Osteocyte (in vitro differentiated cells): ENCODE data around the gene PRTN3. TPM values are rescaled to one million over a fixed set of nuclear protein-coding genes. Genes with fewer than 3 reads are reported as not detected.
A peak's percentile ranks its signal among the peaks of the same experiment; 100 is the strongest.

Experiments
- DNase-seq: peaks from one replicate; pipeline ENCODE4 v3.0.0; 2021; ENCODE audit warnings: mixed read lengths; ENCODE audit not compliant: unreplicated experiment; ENCODE audit errors: extremely low spot score
- H3K27ac Mint-ChIP-seq: one replicate; pipeline ENCODE4 v1.8.0; 2021; ENCODE audit warnings: mild to moderate bottlenecking, mixed read lengths; ENCODE audit not compliant: unreplicated experiment
- H3K27me3 Mint-ChIP-seq: one replicate; pipeline ENCODE4 v1.8.0; 2021; ENCODE audit warnings: mixed read lengths; ENCODE audit not compliant: unreplicated experiment
- H3K36me3 Mint-ChIP-seq: one replicate; pipeline ENCODE4 v1.8.0; 2021; ENCODE audit warnings: mixed read lengths; ENCODE audit not compliant: unreplicated experiment
- H3K4me1 Mint-ChIP-seq: one replicate; pipeline ENCODE4 v1.8.0; 2021; ENCODE audit warnings: mixed read lengths; ENCODE audit not compliant: unreplicated experiment
- H3K4me3 Mint-ChIP-seq: one replicate; pipeline ENCODE4 v1.8.0; 2021; ENCODE audit warnings: mild to moderate bottlenecking, moderate library complexity, mixed read lengths; ENCODE audit not compliant: unreplicated experiment
- H3K9me3 Mint-ChIP-seq: one replicate; pipeline ENCODE4 v1.8.0; 2021; ENCODE audit warnings: mixed read lengths; ENCODE audit not compliant: unreplicated experiment
- CTCF ChIP-seq: fragments of 200-600 bp; sonication (generic); IDR thresholded peaks from 2 replicates; pipeline ENCODE4 v1.5.0; 2021; ENCODE audit warnings: antibody characterized with exemption, mild to moderate bottlenecking, moderate library complexity
- total RNA-seq: library from RNA; stranded (reverse); gene quantifications from 2 replicates; pipeline ENCODE4 v1.2.1, GENCODE V29; 2021

PRTN3 gene
- total RNA-seq, 1 donor from 2014 or later, result not detected

- H3K9me3 Mint-ChIP-seq, result no peaks in the 10 kb centered on the region
- no peak overlapping the region for H3K27ac Mint-ChIP-seq
- no peak for DNase-seq
- H3K36me3 Mint-ChIP-seq, result no peaks in the 10 kb centered on the region
- H3K4me1 Mint-ChIP-seq, result peaks cover 9% of the 10 kb centered on the region
- no peaks in the 10 kb centered on the region for H3K27me3 Mint-ChIP-seq
- H3K4me3 Mint-ChIP-seq, result no peak overlapping the region
- no peak for TF ChIP-seq CTCF
These were observed 15.9 kb upstream of the PRTN3 start for GRCh38 chr19:824885-825284.

DNA sequence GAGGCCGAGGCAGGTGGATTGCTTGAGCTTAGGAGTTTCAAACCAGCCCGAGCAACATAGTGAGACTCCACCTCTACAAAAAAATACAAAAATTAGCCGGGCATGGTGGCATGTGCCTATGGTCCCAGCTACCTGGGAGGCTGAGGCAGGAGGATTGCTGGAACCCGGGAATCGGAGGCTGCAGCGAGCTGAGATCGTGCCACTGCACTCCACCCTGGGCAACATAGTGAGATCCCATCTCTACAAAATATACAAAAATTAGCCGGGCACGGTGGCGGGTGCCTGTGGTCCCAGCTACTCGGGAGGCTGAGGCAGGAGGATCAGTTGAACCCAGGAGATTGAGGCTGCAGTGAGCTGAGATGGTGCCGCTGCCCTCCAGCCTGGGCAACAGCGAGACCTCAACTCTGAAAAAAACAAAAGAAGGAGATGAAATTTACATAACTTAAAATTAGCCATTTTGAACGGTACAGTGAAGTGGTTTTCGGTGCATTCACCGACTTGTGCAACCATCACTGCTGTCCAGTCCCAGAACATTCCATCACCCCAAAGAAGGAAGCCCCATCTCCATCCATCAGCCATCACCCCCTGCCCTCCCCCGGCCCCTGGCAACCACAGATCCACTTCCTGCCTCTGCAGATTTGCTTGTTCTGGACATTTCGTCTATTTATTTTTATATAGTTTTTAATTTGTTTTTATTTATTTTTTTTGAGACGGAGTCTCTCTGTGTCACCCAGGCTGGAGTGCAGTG lies 14.7 kb upstream of the PRTN3 start:
- H3K9me3 Mint-ChIP-seq, result no peaks in the 10 kb centered on the region
- H3K27me3 Mint-ChIP-seq, result no peaks in the 10 kb centered on the region
- peaks cover 9% of the 10 kb centered on the region for H3K4me1 Mint-ChIP-seq
- H3K36me3 Mint-ChIP-seq, result no peaks in the 10 kb centered on the region
- TF ChIP-seq CTCF, result no peak
- no peak for DNase-seq
- H3K27ac Mint-ChIP-seq, result no peak overlapping the region
- H3K4me3 Mint-ChIP-seq, result no peak overlapping the region

DNA sequence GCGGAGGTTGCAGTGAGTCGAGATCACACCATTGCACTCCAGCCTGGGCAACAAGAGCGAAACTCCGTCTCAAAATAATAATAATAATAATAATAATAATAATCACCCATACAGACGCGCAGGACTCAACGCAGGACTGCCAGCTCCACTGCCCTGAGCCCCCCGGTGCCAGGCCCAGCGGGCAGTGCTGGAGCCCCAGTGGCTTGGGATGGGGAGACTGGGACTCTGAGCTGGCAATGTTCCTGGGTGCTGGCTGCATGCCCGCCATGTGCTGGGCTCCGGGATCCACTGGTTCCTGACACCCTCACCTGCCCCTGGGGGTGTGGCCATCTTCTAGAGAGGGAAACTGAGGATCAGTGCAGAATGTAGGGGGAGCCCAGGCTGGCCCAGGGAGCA lies 13.5 kb upstream of the PRTN3 start:
- H3K4me3 Mint-ChIP-seq, result no peak overlapping the region
- no peak overlapping the region for H3K27ac Mint-ChIP-seq
- H3K27me3 Mint-ChIP-seq, result no peaks in the 10 kb centered on the region
- no peaks in the 10 kb centered on the region for H3K9me3 Mint-ChIP-seq
- H3K36me3 Mint-ChIP-seq, result no peaks in the 10 kb centered on the region
- no peak for TF ChIP-seq CTCF
- no peak for DNase-seq
- peaks cover 9% of the 10 kb centered on the region for H3K4me1 Mint-ChIP-seq

DNA sequence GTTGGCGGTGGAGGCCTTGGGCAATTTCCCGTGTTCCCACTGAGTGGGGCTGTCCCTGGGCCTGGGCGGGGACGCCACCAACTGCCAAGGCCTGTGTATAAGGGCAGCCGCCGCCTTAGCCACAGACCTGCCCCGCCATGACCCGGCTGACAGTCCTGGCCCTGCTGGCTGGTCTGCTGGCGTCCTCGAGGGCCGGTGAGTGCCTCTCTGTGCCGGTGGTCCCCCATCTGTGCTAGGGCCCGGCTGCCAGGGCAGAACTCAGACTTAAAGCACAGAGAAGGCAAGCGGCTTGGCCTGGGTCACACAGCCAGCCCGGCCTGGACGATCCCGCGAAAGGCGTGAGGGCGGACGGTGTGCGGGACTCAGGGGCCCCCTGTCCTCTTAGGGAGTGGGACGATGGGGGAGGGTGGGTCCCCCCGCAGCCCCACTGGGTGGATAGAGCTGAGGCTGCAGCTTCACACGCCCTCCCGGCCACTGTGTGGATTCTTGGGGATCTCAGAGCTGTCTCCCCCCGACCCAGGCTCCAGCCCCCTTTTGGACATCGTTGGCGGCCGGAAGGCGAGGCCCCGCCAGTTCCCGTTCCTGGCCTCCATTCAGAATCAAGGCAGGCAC lies 13.0 kb upstream of the PRTN3 start, which contains the start of gene AZU1:
TSS of gene AZU1 (plus strand) at position 128 of the 612 bp plus-strand sequence. CDS start at position 138, 10 bp downstream.
- no peak for TF ChIP-seq CTCF
- Mint-ChIP-seq H3K27ac (no peak within 1 kb of the TSS), H3K4me1 (peaks cover 9% of the 10 kb centered on the region), H3K9me3 (no peaks in the 10 kb centered on the region), H3K4me3 (no peak within 1 kb of the TSS), H3K36me3 (no peaks in the 10 kb centered on the region), H3K27me3 (no peaks in the 10 kb centered on the region)
- peak; percentile 85 for DNase-seq

GRCh38 chr19:829129-829758 lies 11.6 kb upstream of the PRTN3 start:
- no peak for DNase-seq
- Mint-ChIP-seq H3K27ac (no peak overlapping the region), H3K9me3 (no peaks in the 10 kb centered on the region), H3K27me3 (no peaks in the 10 kb centered on the region), H3K4me1 (peaks cover 4% of the 10 kb centered on the region), H3K36me3 (no peaks in the 10 kb centered on the region), H3K4me3 (no peak overlapping the region)
- no peak for TF ChIP-seq CTCF
